ENCODE data around the gene CAPRIN1. TPM values are rescaled to one million over a fixed set of nuclear protein-coding genes. Genes with fewer than 3 reads are reported as not detected.

Gene CAPRIN1
- total and polyA plus RNA-seq, 10 of the 15 experiments (the other 5 are each of a cell fraction or from before 2014, with no cell fraction given), result 50.4 to 228 (median 191) TPM

DNA sequence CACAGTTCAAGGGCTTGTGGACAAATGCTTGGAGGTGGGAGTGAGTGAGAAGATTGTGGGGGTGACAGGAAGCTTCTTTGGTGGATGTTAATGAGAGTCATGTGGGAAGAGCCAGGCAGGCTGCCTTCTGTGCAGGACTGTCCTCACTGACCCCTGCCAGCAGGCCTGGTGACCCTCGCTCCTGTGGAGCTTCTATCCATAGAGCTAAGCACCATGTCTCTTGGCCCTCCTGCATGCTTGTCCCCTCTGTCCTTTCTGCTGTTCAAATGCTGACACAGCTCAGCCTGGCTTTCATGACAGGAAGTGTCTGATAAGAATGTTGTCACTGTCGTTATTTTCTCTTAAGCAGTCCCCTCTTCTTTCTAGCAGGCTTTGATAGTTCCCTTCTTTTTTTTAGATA, 91.5 kb downstream of the CAPRIN1 start:
- ChIA-PET SMC1A (ENCODE audit: uncharacterized antibody, unreplicated experiment) (interaction anchor here (1.0 to 2.4 kb wide), 3 partner anchors 8 to 37 kb away, joined by 3 to 7 read pairs (median 4); partner anchors contain the start of gene NAT10), CTCF (no interaction called here), POLR2A (no interaction called here), RAD21 (ENCODE audit: unreplicated experiment) (no interaction called here)
- BruUV-seq (replicated peaks), result no TSS peak
- 97% methylated on average over 2 of the region's 2 CpGs for WGBS (ENCODE audit: insufficient coverage, insufficient replicate concordance, low lambda C conversion rate, missing lambda C conversion rate)
- H3K9ac ChIP-seq (ENCODE audit: control insufficient read depth, insufficient read depth, low read length), result no peak overlapping the region
- H3K79me2 ChIP-seq (ENCODE audit: control insufficient read depth, insufficient read depth, low read length), result no peaks in the 10 kb centered on the region; the same call in 1 of the 2 replicates
- H3K4me3 ChIP-seq, result no peak overlapping the region
- peaks cover 33% of the 10 kb centered on the region for H3K4me1 ChIP-seq (ENCODE audit: control insufficient read depth, insufficient read depth, low read length)
- TF ChIP-seq PAX5 (IDR thresholded peaks at IDR 0.05; ENCODE audit: borderline replicate concordance, low read depth, low read length), result no peak
- TF ChIP-seq TCF12 (IDR thresholded peaks at IDR 0.05; ENCODE audit: low read depth, low read length), result no peak
- TF ChIP-seq, protein P1, sequence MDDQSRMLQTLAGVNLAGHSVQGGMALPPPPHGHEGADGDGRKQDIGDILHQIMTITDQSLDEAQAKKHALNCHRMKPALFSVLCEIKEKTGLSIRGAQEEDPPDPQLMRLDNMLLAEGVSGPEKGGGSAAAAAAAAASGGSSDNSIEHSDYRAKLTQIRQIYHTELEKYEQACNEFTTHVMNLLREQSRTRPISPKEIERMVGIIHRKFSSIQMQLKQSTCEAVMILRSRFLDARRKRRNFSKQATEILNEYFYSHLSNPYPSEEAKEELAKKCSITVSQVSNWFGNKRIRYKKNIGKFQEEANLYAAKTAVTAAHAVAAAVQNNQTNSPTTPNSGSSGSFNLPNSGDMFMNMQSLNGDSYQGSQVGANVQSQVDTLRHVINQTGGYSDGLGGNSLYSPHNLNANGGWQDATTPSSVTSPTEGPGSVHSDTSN (IDR thresholded peaks at IDR 0.05; ENCODE audit: insufficient replicate concordance, low read depth, low read length), result no peak
- no peak for TF ChIP-seq ASH2L (IDR thresholded peaks at IDR 0.05; ENCODE audit: borderline replicate concordance, low read depth)
- TF ChIP-seq, protein P2, sequence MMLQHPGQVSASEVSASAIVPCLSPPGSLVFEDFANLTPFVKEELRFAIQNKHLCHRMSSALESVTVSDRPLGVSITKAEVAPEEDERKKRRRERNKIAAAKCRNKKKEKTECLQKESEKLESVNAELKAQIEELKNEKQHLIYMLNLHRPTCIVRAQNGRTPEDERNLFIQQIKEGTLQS (IDR thresholded peaks at IDR 0.05; ENCODE audit: borderline replicate concordance, extremely low read depth, low read depth, low read length), result no peak
- TF ChIP-seq TCF7 (IDR thresholded peaks at IDR 0.05; ENCODE audit: borderline replicate concordance), result no peak
- no peak for TF ChIP-seq FOS (IDR thresholded peaks at IDR 0.05; ENCODE audit: borderline replicate concordance, extremely low read depth, insufficient read length)
- TF ChIP-seq, protein P3, sequence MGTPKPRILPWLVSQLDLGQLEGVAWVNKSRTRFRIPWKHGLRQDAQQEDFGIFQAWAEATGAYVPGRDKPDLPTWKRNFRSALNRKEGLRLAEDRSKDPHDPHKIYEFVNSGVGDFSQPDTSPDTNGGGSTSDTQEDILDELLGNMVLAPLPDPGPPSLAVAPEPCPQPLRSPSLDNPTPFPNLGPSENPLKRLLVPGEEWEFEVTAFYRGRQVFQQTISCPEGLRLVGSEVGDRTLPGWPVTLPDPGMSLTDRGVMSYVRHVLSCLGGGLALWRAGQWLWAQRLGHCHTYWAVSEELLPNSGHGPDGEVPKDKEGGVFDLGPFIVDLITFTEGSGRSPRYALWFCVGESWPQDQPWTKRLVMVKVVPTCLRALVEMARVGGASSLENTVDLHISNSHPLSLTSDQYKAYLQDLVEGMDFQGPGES (IDR thresholded peaks at IDR 0.05), result no peak
- TF ChIP-seq, protein P4, sequence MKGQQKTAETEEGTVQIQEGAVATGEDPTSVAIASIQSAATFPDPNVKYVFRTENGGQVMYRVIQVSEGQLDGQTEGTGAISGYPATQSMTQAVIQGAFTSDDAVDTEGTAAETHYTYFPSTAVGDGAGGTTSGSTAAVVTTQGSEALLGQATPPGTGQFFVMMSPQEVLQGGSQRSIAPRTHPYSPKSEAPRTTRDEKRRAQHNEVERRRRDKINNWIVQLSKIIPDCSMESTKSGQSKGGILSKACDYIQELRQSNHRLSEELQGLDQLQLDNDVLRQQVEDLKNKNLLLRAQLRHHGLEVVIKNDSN (IDR thresholded peaks at IDR 0.05; ENCODE audit: borderline replicate concordance, extremely low read length, insufficient read depth, low read depth, low read length), result no peak
- TF ChIP-seq, protein P5, sequence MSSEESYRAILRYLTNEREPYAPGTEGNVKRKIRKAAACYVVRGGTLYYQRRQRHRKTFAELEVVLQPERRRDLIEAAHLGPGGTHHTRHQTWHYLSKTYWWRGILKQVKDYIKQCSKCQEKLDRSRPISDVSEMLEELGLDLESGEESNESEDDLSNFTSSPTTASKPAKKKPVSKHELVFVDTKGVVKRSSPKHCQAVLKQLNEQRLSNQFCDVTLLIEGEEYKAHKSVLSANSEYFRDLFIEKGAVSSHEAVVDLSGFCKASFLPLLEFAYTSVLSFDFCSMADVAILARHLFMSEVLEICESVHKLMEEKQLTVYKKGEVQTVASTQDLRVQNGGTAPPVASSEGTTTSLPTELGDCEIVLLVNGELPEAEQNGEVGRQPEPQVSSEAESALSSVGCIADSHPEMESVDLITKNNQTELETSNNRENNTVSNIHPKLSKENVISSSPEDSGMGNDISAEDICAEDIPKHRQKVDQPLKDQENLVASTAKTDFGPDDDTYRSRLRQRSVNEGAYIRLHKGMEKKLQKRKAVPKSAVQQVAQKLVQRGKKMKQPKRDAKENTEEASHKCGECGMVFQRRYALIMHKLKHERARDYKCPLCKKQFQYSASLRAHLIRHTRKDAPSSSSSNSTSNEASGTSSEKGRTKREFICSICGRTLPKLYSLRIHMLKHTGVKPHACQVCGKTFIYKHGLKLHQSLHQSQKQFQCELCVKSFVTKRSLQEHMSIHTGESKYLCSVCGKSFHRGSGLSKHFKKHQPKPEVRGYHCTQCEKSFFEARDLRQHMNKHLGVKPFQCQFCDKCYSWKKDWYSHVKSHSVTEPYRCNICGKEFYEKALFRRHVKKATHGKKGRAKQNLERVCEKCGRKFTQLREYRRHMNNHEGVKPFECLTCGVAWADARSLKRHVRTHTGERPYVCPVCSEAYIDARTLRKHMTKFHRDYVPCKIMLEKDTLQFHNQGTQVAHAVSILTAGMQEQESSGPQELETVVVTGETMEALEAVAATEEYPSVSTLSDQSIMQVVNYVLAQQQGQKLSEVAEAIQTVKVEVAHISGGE (CRISPR knock-in tag; IDR thresholded peaks at IDR 0.05), result no peak
- no peak for TF ChIP-seq MYB (IDR thresholded peaks at IDR 0.05; ENCODE audit: borderline replicate concordance, low read depth, low read length)
- TF ChIP-seq EP300 (IDR thresholded peaks at IDR 0.05; ENCODE audit: borderline replicate concordance in 1 of 2, control insufficient read depth in 1 of 2, low read depth in 2 of 2, low read length in 2 of 2), result no peak
- TF ChIP-seq ESRRA (IDR thresholded peaks at IDR 0.05; ENCODE audit: low read length), result no peak
- TF ChIP-seq RCOR1 (conservative IDR thresholded peaks at IDR 0.05; ENCODE audit: low read depth, low read length), result no peak
- no peak overlapping the region for H2AFZ ChIP-seq (ENCODE audit: control insufficient read depth, low read depth, low read length)
- H4K20me1 ChIP-seq (ENCODE audit: control insufficient read depth, insufficient read depth), result no peaks in the 10 kb centered on the region
- H3K4me2 ChIP-seq (ENCODE audit: control insufficient read depth, insufficient read depth), result no peak overlapping the region
- FAIRE-seq (no peak), ATAC-seq (no peak), DNase-seq (ENCODE audit: low read depth, low spot score) (no peak)
- H3K27ac ChIP-seq (ENCODE audit: control insufficient read depth, insufficient read depth), result no peak overlapping the region
- no peaks in the 10 kb centered on the region for H3K27me3 ChIP-seq (replicated peaks in 1 of 2; ENCODE audit: control insufficient read depth in 2 of 2, insufficient read depth in 2 of 2, low read length in 1 of 2)
- in situ Hi-C loops (cut with MboI) (no loop called here), intact Hi-C loops (cut with micrococcal nuclease; ENCODE audit: unreplicated experiment) (no loop called here)
- no peaks in the 10 kb centered on the region for H3K9me3 ChIP-seq (replicated peaks; ENCODE audit: control insufficient read depth, insufficient read depth, low read length)
- peaks cover 45 to 72% of the 10 kb centered on the region in 2 experiments for H3K36me3 ChIP-seq (ENCODE audit: control insufficient read depth in 2 of 2, insufficient read depth in 2 of 2, low read length in 1 of 2)

Measured in GM12878 (cell line).